Ishikawa (cell line): ENCODE results near the gene LIMCH1.

Source experiments
- CEBPB ChIP-seq: IDR thresholded peaks from 2 replicates; pipeline ENCODE4 v1.6.1; 2012
- CREB1 ChIP-seq: IDR thresholded peaks from 2 replicates; pipeline ENCODE4 v1.6.1; 2012; ENCODE audit warnings: low read depth
- EGR1 ChIP-seq: IDR thresholded peaks from 2 replicates; pipeline ENCODE4 v1.6.1; 2012
- EP300 ChIP-seq: IDR thresholded peaks from 2 replicates; pipeline ENCODE4 v1.6.1; 2012; ENCODE audit warnings: borderline replicate concordance
- FOXM1 ChIP-seq: IDR thresholded peaks from 2 replicates; pipeline ENCODE4 v1.6.1; 2012; ENCODE audit warnings: low read depth, borderline replicate concordance
- NFIC ChIP-seq: IDR thresholded peaks from 2 replicates; pipeline ENCODE4 v1.6.1; 2012
- RAD21 ChIP-seq: IDR thresholded peaks from 2 replicates; pipeline ENCODE4 v1.6.1; 2012; ENCODE audit warnings: low read depth
- TAF1 ChIP-seq: IDR thresholded peaks from 2 replicates; pipeline ENCODE4 v1.6.1; 2012; ENCODE audit warnings: low read depth, mild to moderate bottlenecking
- TCF12 ChIP-seq: IDR thresholded peaks from 2 replicates; pipeline ENCODE4 v1.6.1; 2012; ENCODE audit warnings: low read depth
- TEAD4 ChIP-seq: IDR thresholded peaks from 2 replicates; pipeline ENCODE4 v1.6.1; 2012
- YY1 ChIP-seq: IDR thresholded peaks from 2 replicates; pipeline ENCODE4 v1.6.1; 2012; ENCODE audit warnings: low read depth
- ZBTB7A ChIP-seq: IDR thresholded peaks from 2 replicates; pipeline ENCODE4 v1.6.1; 2012; ENCODE audit warnings: low read depth
- TF ChIP-seq, protein P1 (sequence below): IDR thresholded peaks from 2 replicates; pipeline ENCODE4 v1.6.1; 2012; ENCODE audit warnings: low read depth, mild to moderate bottlenecking
- TF ChIP-seq, protein P2 (sequence below): IDR thresholded peaks from 2 replicates; pipeline ENCODE4 v1.6.1; 2012
- TF ChIP-seq, protein P3 (sequence below): IDR thresholded peaks from 2 replicates; pipeline ENCODE4 v1.6.1; 2012

The LIMCH1 gene

DNA sequence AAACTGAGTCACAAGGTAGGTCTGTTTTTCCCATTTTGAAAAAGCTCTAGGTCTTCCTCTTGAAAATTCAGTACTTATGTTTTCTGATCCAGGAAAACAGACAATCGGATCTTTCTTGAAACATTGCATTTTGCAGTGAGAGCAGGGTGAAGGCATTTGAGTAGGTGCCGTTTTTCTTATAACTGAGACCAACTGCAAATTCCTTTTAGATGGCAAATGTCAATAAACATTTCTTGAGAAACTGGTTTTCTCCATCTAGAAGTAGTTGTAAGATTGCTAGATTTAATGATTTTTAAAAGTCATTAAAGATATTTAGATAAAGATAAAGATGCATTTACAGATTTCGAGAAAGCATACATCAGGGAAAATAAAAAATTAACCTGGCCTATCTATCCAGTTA, 118.1 kb downstream of the LIMCH1 start:
- TF ChIP-seq CREB1 (no peak), EP300 (no peak), TEAD4 (no peak), RAD21 (no peak), TAF1 (no peak), FOXM1 (no peak), YY1 (no peak), EGR1 (no peak), ZBTB7A (no peak), TCF12 (no peak), CEBPB (no peak), NFIC (no peak)
- TF ChIP-seq, protein P1, sequence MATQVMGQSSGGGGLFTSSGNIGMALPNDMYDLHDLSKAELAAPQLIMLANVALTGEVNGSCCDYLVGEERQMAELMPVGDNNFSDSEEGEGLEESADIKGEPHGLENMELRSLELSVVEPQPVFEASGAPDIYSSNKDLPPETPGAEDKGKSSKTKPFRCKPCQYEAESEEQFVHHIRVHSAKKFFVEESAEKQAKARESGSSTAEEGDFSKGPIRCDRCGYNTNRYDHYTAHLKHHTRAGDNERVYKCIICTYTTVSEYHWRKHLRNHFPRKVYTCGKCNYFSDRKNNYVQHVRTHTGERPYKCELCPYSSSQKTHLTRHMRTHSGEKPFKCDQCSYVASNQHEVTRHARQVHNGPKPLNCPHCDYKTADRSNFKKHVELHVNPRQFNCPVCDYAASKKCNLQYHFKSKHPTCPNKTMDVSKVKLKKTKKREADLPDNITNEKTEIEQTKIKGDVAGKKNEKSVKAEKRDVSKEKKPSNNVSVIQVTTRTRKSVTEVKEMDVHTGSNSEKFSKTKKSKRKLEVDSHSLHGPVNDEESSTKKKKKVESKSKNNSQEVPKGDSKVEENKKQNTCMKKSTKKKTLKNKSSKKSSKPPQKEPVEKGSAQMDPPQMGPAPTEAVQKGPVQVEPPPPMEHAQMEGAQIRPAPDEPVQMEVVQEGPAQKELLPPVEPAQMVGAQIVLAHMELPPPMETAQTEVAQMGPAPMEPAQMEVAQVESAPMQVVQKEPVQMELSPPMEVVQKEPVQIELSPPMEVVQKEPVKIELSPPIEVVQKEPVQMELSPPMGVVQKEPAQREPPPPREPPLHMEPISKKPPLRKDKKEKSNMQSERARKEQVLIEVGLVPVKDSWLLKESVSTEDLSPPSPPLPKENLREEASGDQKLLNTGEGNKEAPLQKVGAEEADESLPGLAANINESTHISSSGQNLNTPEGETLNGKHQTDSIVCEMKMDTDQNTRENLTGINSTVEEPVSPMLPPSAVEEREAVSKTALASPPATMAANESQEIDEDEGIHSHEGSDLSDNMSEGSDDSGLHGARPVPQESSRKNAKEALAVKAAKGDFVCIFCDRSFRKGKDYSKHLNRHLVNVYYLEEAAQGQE, result no peak
- TF ChIP-seq, protein P2, sequence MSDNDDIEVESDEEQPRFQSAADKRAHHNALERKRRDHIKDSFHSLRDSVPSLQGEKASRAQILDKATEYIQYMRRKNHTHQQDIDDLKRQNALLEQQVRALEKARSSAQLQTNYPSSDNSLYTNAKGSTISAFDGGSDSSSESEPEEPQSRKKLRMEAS, result no peak

DNA sequence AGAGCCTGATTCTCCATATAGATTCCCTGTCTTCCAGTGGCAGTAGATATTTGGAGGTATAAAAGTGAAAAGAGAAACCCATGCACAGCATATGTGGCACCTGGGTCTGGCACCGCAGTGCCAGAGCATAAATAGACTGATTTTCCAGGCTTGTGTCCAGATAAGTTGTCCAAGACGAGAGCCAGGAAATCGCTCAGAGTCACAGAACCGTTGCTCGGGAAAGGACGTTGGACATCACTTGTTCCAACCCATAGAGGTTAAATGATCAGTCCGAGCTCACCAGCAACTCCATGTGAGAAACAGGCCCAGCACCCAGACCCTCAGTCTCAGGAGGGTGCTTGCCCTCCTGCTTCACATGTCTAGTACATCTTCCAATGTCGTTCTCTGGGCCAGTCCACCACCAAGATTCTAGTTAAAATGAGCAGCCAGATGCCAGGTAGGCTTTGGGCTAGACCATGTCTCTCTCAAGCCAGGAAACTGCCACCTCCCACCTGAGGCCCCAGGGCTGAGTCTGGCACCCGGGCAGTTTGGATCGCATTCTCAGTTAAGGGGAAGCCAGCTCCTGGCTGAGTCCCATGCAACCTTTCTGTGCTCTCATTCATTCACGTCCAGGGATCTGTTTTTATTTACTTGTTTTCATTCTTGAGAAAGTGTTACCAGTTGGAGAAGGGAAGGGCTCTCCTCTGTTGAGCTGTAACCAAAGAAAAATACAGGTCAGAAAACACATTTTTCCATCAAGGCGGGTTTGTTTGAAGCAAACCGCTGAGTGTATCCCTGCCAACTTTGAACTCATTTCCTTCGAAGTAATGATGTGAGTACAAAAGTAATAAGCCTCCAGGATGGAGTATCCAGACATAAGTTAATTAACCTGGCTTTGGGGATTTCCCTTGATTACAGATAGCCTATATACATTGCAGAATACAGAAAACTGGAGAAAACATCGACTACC, 118.9 kb downstream of the LIMCH1 start:
- TF ChIP-seq EP300 (no peak), CREB1 (no peak), EGR1 (no peak), FOXM1 (no peak), NFIC (no peak), TEAD4 (no peak), TAF1 (no peak)
- TF ChIP-seq, protein P2, result no peak
- TF ChIP-seq, protein P1, result no peak
- TF ChIP-seq, protein P3, sequence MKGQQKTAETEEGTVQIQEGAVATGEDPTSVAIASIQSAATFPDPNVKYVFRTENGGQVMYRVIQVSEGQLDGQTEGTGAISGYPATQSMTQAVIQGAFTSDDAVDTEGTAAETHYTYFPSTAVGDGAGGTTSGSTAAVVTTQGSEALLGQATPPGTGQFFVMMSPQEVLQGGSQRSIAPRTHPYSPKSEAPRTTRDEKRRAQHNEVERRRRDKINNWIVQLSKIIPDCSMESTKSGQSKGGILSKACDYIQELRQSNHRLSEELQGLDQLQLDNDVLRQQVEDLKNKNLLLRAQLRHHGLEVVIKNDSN, result no peak

DNA sequence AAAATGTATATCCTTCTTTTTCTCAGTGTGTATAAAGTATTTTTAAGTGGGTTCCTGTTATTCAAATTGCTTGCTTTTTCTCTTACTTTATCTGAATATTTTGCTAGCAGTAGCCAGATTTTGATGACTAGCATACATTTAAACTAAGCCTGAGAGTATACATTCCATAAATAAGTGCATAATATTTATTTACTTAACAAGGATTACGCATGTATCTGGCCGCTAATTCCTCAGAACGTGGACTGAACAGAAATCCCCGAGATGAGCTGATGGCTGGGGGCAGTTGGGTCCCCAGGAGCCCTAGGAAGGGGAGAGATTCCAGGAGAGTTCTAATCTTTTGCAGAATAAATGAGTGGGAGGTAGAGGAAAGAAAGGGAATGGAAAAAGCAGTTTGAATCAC, 119.6 kb downstream of the LIMCH1 start:
- TF ChIP-seq RAD21, result no peak
- no peak for TF ChIP-seq EGR1
- no peak for TF ChIP-seq ZBTB7A
- no peak for TF ChIP-seq TEAD4

DNA sequence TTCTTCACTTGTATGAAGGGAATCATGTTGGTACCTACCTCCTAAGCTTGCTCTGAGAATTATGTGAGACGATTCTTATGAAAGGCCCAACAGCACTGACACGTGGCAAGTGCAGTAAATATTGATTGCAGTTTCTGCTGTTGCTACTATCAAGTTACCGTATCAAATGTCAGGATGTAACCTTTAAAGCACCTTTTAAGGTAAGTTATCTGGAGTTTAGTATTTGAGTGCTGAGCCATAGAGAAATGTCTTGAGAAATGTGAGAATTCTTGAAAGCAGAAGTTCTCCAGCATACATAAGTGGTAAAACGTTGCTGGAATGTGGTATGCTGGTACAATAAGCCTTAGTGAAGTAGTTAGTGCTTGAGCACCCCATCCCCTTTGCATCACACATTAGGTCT, 120.2 kb downstream of the LIMCH1 start:
- TF ChIP-seq EP300 (peak; percentile 41; the same call in 1 of the 2 replicates), CEBPB (no peak), EGR1 (no peak), FOXM1 (no peak), ZBTB7A (no peak), RAD21 (peak; percentile 30; the same call in 1 of the 2 replicates), CREB1 (no peak), YY1 (no peak), TEAD4 (peak; percentile 52; the same call in 1 of the 2 replicates), NFIC (no peak), TCF12 (no peak)
- TF ChIP-seq, protein P3, result no peak
- TF ChIP-seq, protein P2, result peak; percentile 56; the same call in 1 of the 2 replicates
- TF ChIP-seq, protein P1, result no peak
